ENCODE measurements around the gene WFDC1.
"Not testable (repeated sequence)": the region's sequence is repeated elsewhere in the genome, so short reads cannot be mapped to it uniquely, and the experiment has no call there.

- TF ChIP-seq CTCF (IDR thresholded peaks at IDR 0.05; ENCODE audit: low read depth, low read length); POLR2A (IDR thresholded peaks at IDR 0.05; ENCODE audit: extremely low read depth, insufficient read length); MYC (IDR thresholded peaks at IDR 0.05; ENCODE audit: low read depth, low read length): not testable (repeated sequence)
- TF ChIP-seq, protein P1, sequence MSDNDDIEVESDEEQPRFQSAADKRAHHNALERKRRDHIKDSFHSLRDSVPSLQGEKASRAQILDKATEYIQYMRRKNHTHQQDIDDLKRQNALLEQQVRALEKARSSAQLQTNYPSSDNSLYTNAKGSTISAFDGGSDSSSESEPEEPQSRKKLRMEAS (IDR thresholded peaks at IDR 0.05; ENCODE audit: low read depth, low read length): not testable (repeated sequence)
Observed at GRCh38 chr16:84343800-84344199, 49.1 kb downstream of the WFDC1 start.

All from NB4 (cell line).